Suprapubic skin (tissue), 4 donors: ENCODE measurements around the gene SPDYE6.

Source experiments
- EP300 ChIP-seq: sonication (generic); formaldehyde crosslinking; IDR thresholded peaks from one replicate; pipeline ENCODE4 v1.6.1; 2017; ENCODE audit warnings: antibody characterized with exemption
- POLR2A ChIP-seq, 2 donors: fragments of 450-650 bp; IDR thresholded peaks; one replicate each; pipeline ENCODE4 v1.6.1; 2017; ENCODE audit warnings: antibody characterized with exemption in 2 of 2, mild to moderate bottlenecking in 2 of 2, moderate library complexity in 2 of 2
- POLR2AphosphoS5 ChIP-seq, 3 donors: sonication (generic); formaldehyde crosslinking; IDR thresholded peaks; one replicate each; pipeline ENCODE4 v1.6.1; 2017; ENCODE audit warnings: antibody characterized with exemption in 3 of 3
- TF ChIP-seq, protein P1 (sequence below), 2 donors: fragments of 200-600 bp in 1 of 2; fragments of 450-650 bp in 1 of 2; sonication (generic) in 1 of 2; IDR thresholded peaks; one replicate each; pipeline ENCODE4 v1.5.1; 2016 to 2019; ENCODE audit warnings: antibody characterized with exemption in 2 of 2, mild to moderate bottlenecking in 1 of 2, moderate library complexity in 1 of 2

DNA sequence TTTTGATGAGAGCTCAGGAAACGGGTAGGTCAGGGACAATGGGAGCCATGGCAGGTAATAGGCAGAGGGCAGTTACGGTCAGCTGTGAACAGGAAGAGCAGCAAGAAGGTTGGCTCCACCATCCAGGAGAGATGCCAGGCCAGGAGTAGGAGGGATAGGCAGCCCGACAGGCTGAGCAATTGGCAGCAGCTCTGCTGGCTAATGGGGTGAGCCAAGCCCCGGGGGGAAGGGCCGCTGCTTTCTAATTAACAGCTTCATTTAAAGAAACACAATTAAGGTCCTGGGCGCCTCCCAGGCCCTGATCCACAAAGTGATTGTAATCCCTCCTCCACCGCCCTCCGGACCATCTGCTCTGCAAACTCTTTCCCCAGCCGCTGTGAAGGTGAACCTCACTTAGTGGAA, 45.8 kb downstream of the SPDYE6 start:
- TF ChIP-seq, protein P1, sequence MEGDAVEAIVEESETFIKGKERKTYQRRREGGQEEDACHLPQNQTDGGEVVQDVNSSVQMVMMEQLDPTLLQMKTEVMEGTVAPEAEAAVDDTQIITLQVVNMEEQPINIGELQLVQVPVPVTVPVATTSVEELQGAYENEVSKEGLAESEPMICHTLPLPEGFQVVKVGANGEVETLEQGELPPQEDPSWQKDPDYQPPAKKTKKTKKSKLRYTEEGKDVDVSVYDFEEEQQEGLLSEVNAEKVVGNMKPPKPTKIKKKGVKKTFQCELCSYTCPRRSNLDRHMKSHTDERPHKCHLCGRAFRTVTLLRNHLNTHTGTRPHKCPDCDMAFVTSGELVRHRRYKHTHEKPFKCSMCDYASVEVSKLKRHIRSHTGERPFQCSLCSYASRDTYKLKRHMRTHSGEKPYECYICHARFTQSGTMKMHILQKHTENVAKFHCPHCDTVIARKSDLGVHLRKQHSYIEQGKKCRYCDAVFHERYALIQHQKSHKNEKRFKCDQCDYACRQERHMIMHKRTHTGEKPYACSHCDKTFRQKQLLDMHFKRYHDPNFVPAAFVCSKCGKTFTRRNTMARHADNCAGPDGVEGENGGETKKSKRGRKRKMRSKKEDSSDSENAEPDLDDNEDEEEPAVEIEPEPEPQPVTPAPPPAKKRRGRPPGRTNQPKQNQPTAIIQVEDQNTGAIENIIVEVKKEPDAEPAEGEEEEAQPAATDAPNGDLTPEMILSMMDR (IDR thresholded peaks at IDR 0.05) = no peak
- no peak for TF ChIP-seq EP300
- TF ChIP-seq POLR2AphosphoS5 (IDR thresholded peaks at IDR 0.05) = no peak
- TF ChIP-seq POLR2A (IDR thresholded peaks at IDR 0.05) = no peak
